NCI-H146 treated with DMSO at 0.1 percent for 48 hours (cell line): Measurements from ENCODE around the gene SMIM1.
A peak's percentile ranks its signal among the peaks of the same experiment; 100 is the strongest.

ENCODE experiments used
- DNase-seq: peaks from one replicate; lab custom pipeline; 2025; ENCODE audit not compliant: unreplicated experiment; lab: John Stamatoyannopoulos, UW

Gene SMIM1, protein sequence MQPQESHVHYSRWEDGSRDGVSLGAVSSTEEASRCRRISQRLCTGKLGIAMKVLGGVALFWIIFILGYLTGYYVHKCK

DNA sequence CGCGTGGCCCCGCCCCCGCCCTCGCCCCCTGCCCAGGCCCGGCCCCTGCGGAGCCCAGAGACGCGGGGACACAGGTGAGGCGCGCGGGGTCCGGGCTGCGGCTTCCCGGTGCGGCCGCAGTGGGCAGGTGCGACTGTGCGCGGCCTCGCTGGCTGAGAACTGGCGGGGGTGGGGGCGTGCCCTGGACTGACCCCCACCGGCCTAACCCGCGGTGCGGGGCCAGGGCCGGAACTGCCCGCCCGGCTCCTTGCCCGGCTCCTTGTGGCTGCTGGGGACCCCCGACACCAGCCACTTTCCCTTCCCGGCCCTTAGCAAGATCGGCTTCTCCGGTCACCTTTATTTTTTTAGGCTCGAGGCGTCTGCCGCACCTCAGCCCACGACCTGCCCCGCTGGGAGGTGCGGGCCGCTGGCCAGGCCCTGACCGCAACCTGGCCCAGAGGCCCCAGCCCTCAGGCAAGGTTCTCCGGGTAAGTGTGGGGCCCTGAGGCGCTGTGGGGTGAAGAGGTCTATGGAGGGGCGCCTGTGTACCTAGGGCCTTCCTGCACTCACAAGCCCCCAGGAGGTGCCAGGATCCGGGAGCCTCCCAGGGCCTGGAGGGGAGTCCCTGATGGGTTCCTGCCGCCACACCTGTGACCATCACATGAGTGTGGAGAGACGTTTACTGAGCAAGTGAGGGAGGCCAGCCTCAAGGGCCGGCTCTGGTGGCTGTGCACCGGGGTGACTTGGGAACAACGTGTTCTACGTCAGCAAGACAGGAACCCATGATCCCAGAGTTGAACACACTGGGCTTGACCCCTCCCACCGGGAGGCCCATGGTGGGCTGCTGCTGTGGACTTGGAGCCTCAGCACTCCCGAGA lies at the start of gene SMIM1:
Gene SMIM1, plus strand, starts transcription at position 35 of the 857 bp plus-strand sequence. CDS start 2,625 bp downstream, outside the sequence.
- DNase-seq, result no peak

DNA sequence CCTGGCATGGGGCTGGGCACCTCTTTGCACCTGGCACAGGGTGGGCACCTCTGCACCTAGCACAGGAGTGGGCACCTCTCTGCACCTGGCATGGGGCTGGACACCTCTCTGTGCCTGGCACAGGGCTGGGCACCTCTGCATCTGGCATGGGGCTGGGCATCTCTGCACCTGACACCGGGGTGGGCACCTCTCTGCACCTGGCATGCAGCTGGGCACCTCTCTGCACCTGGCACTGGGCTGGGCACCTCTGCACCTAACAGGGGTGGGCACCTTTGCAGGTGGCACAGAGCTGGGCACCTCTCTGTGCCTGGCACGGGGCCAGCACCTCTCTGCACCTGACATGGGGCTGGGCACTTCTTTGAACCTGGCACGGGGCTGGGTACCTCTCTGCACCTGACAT lies 49.7 kb upstream of the SMIM1 start:
- DNase-seq, result no peak

DNA sequence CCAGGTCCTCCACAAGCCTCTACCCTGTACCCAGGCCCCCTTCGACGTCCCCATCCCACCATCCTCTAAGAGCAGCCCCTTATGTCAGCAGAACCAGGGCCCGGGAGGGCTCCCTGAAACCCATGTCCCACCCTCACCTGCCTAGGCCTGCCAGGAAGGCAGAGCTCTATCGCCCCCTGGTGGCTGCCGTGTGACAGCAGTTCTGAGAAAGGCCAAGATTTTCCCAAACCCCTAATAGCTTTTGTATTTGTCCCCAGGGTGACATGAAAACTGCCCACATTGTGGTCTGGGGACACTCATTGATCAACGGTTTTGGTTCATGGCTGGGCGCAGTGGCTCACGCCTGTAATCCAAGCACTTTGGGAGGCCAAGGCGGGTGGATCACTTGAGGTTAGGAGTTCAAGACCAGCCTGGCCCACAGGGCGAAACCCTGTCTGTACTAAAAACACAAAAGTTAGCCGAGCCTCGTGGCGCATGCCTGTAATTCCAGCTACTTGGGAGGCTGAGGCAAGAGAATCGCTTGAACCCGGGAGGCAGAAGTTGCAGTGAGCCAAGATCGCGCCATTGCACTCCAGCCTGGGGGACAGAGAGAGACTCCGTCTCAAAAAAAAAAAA lies 48.0 kb upstream of the SMIM1 start:
- peak; percentile 1 for DNase-seq

DNA sequence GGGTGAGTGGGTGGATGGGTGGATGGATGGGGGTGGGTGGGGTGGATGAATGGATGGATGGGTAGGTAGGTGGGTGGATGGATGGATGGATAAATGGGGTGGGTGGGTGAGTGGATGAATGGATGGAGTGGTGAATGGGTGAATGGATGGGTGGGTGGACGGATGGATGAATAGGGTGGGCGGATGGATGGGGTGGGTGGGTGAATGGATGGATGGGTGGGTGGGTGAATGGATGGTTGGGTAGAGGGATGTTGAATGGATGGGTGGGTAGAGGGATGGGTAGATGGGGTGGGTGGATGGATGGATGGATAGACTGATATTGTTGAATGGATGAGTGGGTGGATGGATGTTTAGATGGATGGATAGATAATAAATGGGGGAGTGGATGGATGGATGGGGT lies 47.2 kb upstream of the SMIM1 start:
- DNase-seq, result no peak

DNA sequence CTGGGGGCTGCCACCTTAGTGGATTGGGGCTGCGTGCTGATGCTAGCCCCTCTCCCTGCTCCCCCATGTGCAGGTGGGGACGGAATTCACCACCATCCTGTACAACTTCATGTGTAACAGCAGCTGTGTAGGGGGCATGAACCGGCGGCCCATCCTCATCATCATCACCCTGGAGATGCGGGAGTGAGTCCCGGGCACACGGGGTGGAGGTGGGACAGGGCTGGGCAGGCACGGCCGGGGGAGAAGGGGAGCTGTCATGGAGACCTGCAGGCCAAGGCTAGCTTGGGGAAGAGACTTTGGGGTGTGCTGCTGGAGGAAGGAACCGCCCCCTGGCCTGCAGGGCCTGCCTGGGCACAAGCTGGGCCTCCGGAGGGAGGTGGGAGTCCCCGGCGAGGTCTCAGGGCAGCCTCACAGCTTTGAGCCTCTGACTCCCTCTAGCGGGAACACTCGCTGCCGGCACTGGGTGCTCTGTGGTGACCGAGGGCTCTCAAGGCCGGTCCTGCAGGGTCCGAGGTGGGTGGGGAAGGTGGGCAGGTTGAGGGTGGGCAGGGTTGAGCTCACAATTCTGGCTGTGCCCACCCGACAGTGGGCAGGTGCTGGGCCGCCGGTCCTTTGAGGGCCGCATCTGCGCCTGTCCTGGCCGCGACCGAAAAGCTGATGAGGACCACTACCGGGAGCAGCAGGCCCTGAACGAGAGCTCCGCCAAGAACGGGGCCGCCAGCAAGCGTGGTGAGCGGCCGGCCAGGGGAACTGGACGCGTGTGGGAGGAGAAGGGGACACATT lies 45.3 kb upstream of the SMIM1 start:
- DNase-seq, result no peak

GRCh38 chr1:3727825-3728776 lies 44.4 kb upstream of the SMIM1 start:
- no peak for DNase-seq

GRCh38 chr1:3729594-3730542 lies 42.7 kb upstream of the SMIM1 start:
- no peak for DNase-seq

DNA sequence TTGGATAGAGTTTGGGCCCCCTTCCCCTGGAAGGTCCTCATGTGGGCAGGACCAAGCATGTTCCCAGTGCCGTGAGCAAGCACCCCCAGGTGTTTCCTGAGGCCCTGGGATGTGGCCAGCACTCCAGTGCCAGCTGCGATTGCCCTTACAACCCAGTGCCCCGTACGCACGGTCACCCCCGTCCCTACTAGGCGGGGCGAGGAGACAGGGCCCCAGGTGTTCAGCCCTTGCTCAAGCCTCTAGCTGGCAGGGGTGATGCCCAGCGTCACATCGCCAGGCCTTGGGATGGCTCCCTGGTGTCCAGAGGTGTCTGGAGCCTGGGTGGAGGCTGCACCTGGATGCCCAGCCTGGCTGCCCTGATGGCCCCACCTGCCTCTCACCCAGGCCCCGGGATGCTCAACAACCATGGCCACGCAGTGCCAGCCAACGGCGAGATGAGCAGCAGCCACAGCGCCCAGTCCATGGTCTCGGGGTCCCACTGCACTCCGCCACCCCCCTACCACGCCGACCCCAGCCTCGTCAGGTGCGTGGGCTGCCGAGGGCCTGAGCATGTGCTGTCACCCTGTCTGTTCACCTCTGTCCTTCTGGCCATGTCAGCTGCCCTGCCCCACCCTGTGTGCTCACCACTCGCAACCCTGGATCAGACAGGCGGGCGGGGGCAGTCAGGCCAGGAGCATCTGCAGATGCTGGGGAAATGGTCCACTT lies 41.9 kb upstream of the SMIM1 start:
- DNase-seq, result no peak

DNA sequence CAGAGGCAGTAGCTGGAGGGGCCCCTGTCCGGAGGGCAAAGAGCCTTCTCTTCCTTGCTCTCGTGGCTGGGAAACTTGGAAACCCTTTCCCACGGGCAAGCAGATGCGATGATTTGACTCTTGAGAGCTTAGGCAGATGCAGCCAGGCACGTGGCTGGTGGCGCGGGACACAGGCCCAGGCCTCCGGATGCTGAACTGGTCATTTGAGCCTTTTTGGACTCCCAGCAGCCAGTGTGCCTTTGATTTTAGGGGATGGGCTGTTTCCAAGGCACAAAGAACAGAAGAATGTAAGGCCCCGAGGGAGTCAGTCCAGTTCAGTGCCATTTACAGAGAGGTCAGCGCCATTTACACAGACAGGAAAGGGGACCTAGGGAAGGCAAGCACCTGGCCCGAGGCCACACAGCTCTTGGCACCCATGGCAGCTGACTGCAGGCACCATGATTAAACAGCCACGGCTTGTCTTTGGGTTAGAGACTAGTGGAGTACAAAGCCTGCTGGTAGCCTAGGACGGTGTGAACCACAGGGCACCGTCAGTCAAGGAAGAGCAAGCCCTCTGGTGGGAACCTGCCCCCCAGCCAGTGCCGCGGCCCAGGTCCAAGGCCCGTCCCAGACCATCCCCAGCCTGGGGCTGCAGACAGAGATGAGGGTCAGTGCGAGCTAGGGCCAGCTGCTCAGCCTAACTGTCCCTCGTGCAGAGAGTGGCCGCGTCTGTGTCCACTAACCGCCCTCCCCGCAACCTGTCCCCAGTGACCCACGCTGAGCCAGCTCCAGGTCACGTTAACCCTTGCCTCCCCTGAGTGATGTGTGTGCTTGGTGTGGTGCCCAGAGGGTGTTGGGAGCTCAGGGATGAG lies 40.7 kb upstream of the SMIM1 start:
- DNase-seq, result no peak

DNA sequence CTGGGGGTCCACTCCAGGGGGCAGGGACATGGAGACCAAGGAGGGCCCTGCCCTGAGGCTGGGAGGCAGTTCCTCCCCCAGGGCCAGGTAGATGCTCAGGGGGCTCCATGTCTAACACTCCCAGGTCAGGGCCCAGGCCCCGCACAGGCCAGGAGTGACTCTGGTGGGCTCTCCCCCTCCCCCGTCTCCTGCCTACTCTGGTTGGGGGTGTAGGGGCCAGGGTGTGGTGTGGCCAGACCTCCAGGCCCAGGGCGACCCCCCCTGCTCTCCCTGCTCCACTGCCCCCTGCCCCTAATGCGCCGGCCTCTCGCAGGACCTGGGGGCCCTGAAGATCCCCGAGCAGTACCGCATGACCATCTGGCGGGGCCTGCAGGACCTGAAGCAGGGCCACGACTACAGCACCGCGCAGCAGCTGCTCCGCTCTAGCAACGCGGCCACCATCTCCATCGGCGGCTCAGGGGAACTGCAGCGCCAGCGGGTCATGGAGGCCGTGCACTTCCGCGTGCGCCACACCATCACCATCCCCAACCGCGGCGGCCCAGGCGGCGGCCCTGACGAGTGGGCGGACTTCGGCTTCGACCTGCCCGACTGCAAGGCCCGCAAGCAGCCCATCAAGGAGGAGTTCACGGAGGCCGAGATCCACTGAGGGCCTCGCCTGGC lies 40.0 kb upstream of the SMIM1 start:
- DNase-seq, result no peak

DNA sequence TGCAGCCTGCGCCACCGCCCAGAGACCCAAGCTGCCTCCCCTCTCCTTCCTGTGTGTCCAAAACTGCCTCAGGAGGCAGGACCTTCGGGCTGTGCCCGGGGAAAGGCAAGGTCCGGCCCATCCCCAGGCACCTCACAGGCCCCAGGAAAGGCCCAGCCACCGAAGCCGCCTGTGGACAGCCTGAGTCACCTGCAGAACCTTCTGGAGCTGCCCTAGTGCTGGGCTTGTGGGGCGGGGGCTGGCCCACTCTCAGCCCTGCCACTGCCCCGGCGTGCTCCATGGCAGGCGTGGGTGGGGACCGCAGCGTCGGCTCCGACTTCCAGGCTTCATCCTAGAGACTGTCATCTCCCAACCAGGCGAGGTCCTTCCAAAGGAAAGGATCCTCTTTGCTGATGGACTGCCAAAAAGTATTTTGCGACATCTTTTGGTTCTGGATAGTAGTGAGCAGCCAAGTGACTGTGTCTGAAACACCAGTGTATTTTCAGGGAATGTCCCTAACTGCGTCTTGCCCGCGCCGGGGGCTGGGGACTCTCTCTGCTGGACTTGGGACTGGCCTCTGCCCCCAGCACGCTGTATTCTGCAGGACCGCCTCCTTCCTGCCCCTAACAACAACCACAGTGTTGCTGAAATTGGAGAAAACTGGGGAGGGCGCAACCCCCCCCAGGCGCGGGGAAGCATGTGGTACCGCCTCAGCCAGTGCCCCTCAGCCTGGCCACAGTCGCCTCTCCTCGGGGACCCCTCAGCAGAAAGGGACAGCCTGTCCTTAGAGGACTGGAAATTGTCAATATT lies 39.3 kb upstream of the SMIM1 start:
- no peak for DNase-seq

DNA sequence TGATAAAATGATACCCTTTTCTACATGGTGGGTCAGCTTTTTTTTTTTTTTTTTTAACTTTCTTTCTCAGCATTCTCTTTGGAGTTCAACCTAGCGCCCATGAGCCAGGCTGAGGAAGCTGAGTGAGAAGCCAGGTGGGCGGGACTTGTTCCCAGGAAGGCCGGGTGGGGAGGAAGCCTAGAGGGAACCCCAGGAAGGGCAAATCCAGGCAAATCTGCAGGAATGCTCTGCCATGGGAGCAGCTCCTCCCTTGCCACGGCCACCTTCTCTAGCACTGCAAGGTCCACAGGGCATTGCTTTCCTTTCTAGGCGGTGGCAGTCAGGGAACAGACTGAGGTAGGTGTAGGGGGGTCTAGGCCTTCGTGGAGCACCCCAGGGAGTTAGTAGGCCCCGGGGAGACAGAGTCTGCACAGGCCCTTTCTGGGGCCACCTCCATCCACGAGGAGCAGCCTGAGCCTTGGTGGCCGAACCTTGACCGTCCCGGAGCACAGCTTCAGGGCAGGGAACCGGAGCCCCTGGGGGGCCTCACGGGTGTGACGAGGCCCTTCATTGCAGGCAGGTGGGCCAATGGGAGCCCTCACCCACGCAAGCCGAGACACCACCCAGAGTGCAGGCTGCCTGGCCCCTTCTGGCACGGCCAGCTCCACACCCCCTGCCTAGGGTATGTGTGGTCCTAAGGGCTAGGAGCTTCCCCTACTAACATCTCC lies 38.5 kb upstream of the SMIM1 start:
- no peak for DNase-seq

GRCh38 chr1:3734602-3735001 lies 37.9 kb upstream of the SMIM1 start:
- DNase-seq, result no peak

GRCh38 chr1:3735027-3735681 lies 37.4 kb upstream of the SMIM1 start:
- DNase-seq, result no peak

DNA sequence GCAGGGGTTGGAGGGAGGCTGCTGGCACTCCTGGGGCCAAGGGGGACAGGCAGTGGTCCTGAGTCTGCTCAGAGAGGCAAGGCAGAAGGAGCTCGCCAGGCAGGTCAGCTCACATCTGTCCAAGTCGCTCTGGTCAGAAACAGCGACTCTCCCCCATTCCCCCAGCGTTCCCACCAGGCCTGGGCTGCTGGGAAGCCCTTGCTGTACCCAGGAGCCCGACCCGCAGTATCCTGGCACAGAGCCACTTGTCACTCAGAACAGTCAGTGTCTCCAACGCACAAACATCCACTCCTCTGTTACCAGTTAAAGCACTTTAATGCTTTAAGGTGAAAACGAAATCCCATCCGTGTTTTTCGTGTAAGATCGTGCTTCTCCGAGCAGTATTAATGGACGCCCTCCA lies 36.9 kb upstream of the SMIM1 start:
- no peak for DNase-seq
